H9 (cell line): Measurements from ENCODE around the gene ANKRD29. TPM values are rescaled to one million over a fixed set of nuclear protein-coding genes. Genes with fewer than 3 reads are reported as not detected.

Source experiments
- DNase-seq: peaks from one replicate; pipeline ENCODE4 v3.0.0-alpha.2; 2017
- H2AFZ ChIP-seq: one replicate; pipeline ENCODE4 v1.6.1; 2013; ENCODE audit warnings: mild to moderate bottlenecking, low read length, control low read depth, moderate library complexity
- H2AK5ac ChIP-seq: 2 replicates; pipeline ENCODE4 v1.6.1; 2013; ENCODE audit warnings: low read length, control low read depth, mixed read lengths; ENCODE audit not compliant: insufficient read length
- H2BK120ac ChIP-seq: one replicate; pipeline ENCODE4 v1.6.1; 2013; ENCODE audit warnings: low read depth, mild to moderate bottlenecking, low read length, control low read depth, inconsistent platforms; ENCODE audit not compliant: poor library complexity, severe bottlenecking
- H2BK12ac ChIP-seq: 2 replicates; pipeline ENCODE4 v1.6.1; 2013; ENCODE audit warnings: low read length, control low read depth, mixed read lengths, low read depth; ENCODE audit not compliant: insufficient read length
- H2BK15ac ChIP-seq: 2 replicates; pipeline ENCODE4 v1.6.1; 2013; ENCODE audit warnings: low read depth, low read length, control low read depth
- H2BK20ac ChIP-seq: one replicate; pipeline ENCODE4 v1.6.1; 2013; ENCODE audit warnings: low read depth, mild to moderate bottlenecking, low read length, control low read depth, inconsistent platforms; ENCODE audit not compliant: poor library complexity, severe bottlenecking
- H2BK5ac ChIP-seq: 2 replicates; pipeline ENCODE4 v1.6.1; 2013; ENCODE audit warnings: low read length, control low read depth, mixed read lengths; ENCODE audit not compliant: insufficient read length
- H3K14ac ChIP-seq: 2 replicates; pipeline ENCODE4 v1.6.1; 2013; ENCODE audit warnings: low read length, control low read depth; ENCODE audit not compliant: insufficient read depth
- H3K18ac ChIP-seq: 2 replicates; pipeline ENCODE4 v1.6.1; 2013; ENCODE audit warnings: low read depth, mild to moderate bottlenecking, mixed read lengths, low read length, control low read depth; ENCODE audit not compliant: insufficient read length
- H3K23ac ChIP-seq: 2 replicates; pipeline ENCODE4 v1.6.1; 2013; ENCODE audit warnings: low read length, control low read depth, mixed read lengths, low read depth; ENCODE audit not compliant: insufficient read length
- H3K23me2 ChIP-seq: 2 replicates; pipeline ENCODE4 v1.6.1; 2013; ENCODE audit warnings: low read depth, mild to moderate bottlenecking, mixed read lengths, low read length, control low read depth; ENCODE audit not compliant: insufficient read length, poor library complexity, severe bottlenecking
- H3K27ac ChIP-seq: 2 replicates; pipeline ENCODE4 v1.5.1; 2013; ENCODE audit warnings: low read length, control low read depth, mixed read lengths, low read depth; ENCODE audit not compliant: insufficient read length
- H3K27me3 ChIP-seq: 2 replicates; pipeline ENCODE4 v1.6.1; 2013; ENCODE audit warnings: low read length, control low read depth, inconsistent platforms; ENCODE audit not compliant: insufficient read depth
- H3K4ac ChIP-seq: 2 replicates; pipeline ENCODE4 v1.6.1; 2013; ENCODE audit warnings: low read depth, mild to moderate bottlenecking, control low read depth, inconsistent platforms, low read length, moderate library complexity
- H3K4me1 ChIP-seq: 2 replicates; pipeline ENCODE4 v1.6.1; 2013; ENCODE audit warnings: low read length, control low read depth, inconsistent platforms; ENCODE audit not compliant: insufficient read depth
- H3K4me2 ChIP-seq: 2 replicates; pipeline ENCODE4 v1.6.1; 2013; ENCODE audit warnings: low read length, control low read depth, mixed read lengths; ENCODE audit not compliant: insufficient read length, insufficient read depth
- H3K56ac ChIP-seq: 2 replicates; pipeline ENCODE4 v1.6.1; 2013; ENCODE audit warnings: low read depth, mild to moderate bottlenecking, mixed read lengths, low read length, control low read depth; ENCODE audit not compliant: insufficient read length
- H3K79me1 ChIP-seq: 2 replicates; pipeline ENCODE4 v1.6.1; 2013; ENCODE audit warnings: low read depth, mild to moderate bottlenecking, moderate library complexity, low read length, control low read depth, inconsistent platforms; ENCODE audit not compliant: insufficient read depth, poor library complexity, severe bottlenecking
- H3K79me2 ChIP-seq: 2 replicates; pipeline ENCODE4 v1.6.1; 2013; ENCODE audit warnings: low read length, control low read depth, inconsistent platforms; ENCODE audit not compliant: insufficient read depth
- H3K9ac ChIP-seq: 2 replicates; pipeline ENCODE4 v1.6.1; 2013; ENCODE audit warnings: low read length, control low read depth, mixed read lengths; ENCODE audit not compliant: insufficient read length; ENCODE audit errors: extremely low read depth
- H3K9me3 ChIP-seq: one replicate; pipeline ENCODE4 v1.6.1; 2013; ENCODE audit warnings: low read depth, low read length, inconsistent platforms; ENCODE audit not compliant: control insufficient read depth
- H3T11ph ChIP-seq: one replicate; pipeline ENCODE4 v1.6.1; 2013; ENCODE audit warnings: mild to moderate bottlenecking, low read length, control low read depth, inconsistent platforms
- H4K20me1 ChIP-seq: one replicate; pipeline ENCODE4 v1.6.1; 2013; ENCODE audit not compliant: control insufficient read depth, insufficient read length, insufficient read depth
- H4K5ac ChIP-seq: 2 replicates; pipeline ENCODE4 v1.6.1; 2013; ENCODE audit warnings: low read depth, mild to moderate bottlenecking, mixed read lengths, low read length, control low read depth; ENCODE audit not compliant: insufficient read length
- H4K8ac ChIP-seq: replicated peaks from 2 replicates; pipeline ENCODE4 v1.6.1; 2013; ENCODE audit warnings: low read length, control low read depth, mixed read lengths, low read depth; ENCODE audit not compliant: insufficient read length
- H4K91ac ChIP-seq: 2 replicates; pipeline ENCODE4 v1.6.1; 2013; ENCODE audit warnings: low read depth, mild to moderate bottlenecking, moderate library complexity, mixed read lengths, low read length, control low read depth; ENCODE audit not compliant: insufficient read length
- H3K27ac Mint-ChIP-seq, 3 experiments: 2 replicates in 2 of 3; 3 replicates in 1 of 3; pipeline ENCODE4 v1.8.0; 2020 to 2021; ENCODE audit warnings: mixed read lengths in 3 of 3, mild to moderate bottlenecking in 1 of 3, moderate library complexity in 1 of 3
- H3K27me3 Mint-ChIP-seq: 2 replicates; pipeline ENCODE4 v1.8.0; 2021; ENCODE audit warnings: low read depth, mild to moderate bottlenecking, moderate library complexity, mixed read lengths
- H3K36me3 Mint-ChIP-seq, 3 experiments: 2 replicates in 2 of 3; 3 replicates in 1 of 3; pipeline ENCODE4 v1.8.0; 2020 to 2021; ENCODE audit warnings: low read depth in 3 of 3, mixed read lengths in 3 of 3; ENCODE audit not compliant: insufficient read depth in 1 of 3
- H3K4me1 Mint-ChIP-seq, 2 experiments: 2 replicates each; pipeline ENCODE4 v1.8.0; 2020; ENCODE audit warnings: mixed read lengths in 2 of 2
- H3K4me3 Mint-ChIP-seq, 2 experiments: 2 replicates in 1 of 2; 3 replicates in 1 of 2; pipeline ENCODE4 v1.8.0; 2020 to 2021; ENCODE audit warnings: mild to moderate bottlenecking in 2 of 2, mixed read lengths in 2 of 2, moderate library complexity in 1 of 2
- H3K9me3 Mint-ChIP-seq, 2 experiments: 2 replicates in 1 of 2; 3 replicates in 1 of 2; pipeline ENCODE4 v1.8.0; 2020; ENCODE audit warnings: mild to moderate bottlenecking in 2 of 2, mixed read lengths in 2 of 2, moderate library complexity in 1 of 2
- WGBS: extraction: QIAGEN DNeasy Blood & Tissue Kit; methylation state at CpG from one replicate; pipeline ENCODE4 v1.1.7; 2013; ENCODE audit warnings: missing lambda C conversion rate, low lambda C conversion rate, mixed read lengths; ENCODE audit not compliant: insufficient read length; ENCODE audit errors: extremely low coverage; 5-methylcytosine and 5-hydroxymethylcytosine counted together
- total RNA-seq: library from RNA; stranded (reverse); gene quantifications from 2 replicates; pipeline ENCODE4 v1.2.1, GENCODE V29; 2021
- TF ChIP-seq, protein P1 (sequence below): fragments of 200-600 bp; sonication (generic); conservative IDR thresholded peaks from 3 replicates; pipeline ENCODE4 v1.8.0; 2021; ENCODE audit warnings: antibody characterized with exemption, mild to moderate bottlenecking

Gene ANKRD29
- total RNA-seq, 1 experiment from 2014 or later = 2.1 TPM

DNA sequence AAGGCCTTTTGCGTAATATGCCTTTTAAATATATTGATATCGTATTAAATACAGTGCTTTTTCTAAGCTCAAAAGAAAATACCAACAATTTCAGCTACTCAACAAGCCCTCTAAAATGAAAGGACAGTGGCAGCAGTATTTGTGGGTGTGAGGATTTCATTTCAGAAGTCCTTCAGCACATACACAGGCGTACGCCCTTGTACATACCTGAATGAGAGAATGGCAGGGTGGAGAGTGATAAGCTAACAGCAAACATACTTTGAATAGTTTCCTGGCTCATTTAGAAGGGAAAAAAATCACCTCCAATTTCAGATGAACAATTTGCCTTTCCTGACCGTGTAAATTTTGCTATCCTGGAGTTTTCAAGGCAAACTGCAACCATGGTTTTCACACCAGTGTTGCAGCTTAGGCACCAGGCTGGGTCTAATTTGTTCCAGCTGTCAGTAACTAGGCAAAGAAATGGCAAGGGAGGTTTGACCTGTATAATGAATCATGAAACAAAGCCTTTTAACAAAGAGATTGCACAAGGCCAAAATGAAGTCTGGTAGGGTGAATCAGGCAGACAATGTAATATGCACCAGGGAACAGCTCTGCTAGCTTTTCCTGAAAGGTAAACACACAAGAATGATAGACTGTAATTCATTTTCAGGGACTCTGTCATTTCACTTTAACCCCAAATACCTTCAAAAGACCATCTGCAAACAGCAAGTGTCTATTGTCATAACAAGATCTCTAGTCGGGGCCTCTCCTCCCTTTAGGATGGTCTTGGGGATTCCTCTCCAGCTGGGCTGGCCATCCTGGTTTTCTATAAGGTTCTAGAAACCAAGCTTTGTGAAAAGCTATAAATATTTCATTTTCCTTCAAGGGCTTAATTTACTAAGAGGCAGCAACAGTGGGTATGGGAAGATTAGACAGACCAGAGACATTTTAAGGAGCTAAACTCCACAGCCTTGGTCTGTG, 11.5 kb downstream of the ANKRD29 start:
- H3K18ac ChIP-seq = no peak overlapping the region
- H3T11ph ChIP-seq = no peak overlapping the region
- H2AK5ac ChIP-seq = no peak overlapping the region
- no peak overlapping the region for H2AFZ ChIP-seq
- H4K91ac ChIP-seq = no peak overlapping the region
- H3K27ac ChIP-seq = no peak overlapping the region
- H3K4me2 ChIP-seq = no peak overlapping the region
- no peak overlapping the region for H2BK20ac ChIP-seq
- no peak for DNase-seq
- H2BK15ac ChIP-seq = no peak overlapping the region
- H3K4me1 ChIP-seq = no peaks in the 10 kb centered on the region; the same call in 1 of the 2 replicates
- H3K27me3 ChIP-seq = no peaks in the 10 kb centered on the region
- no peaks in the 10 kb centered on the region for H3K79me2 ChIP-seq
- H3K14ac ChIP-seq = no peak overlapping the region
- no peaks in the 10 kb centered on the region for H3K9me3 ChIP-seq
- no peak overlapping the region for H2BK5ac ChIP-seq
- H3K23ac ChIP-seq = no peak overlapping the region
- WGBS = no CpG with 5 or more reads among the region's 6 CpGs
- TF ChIP-seq, protein P1, sequence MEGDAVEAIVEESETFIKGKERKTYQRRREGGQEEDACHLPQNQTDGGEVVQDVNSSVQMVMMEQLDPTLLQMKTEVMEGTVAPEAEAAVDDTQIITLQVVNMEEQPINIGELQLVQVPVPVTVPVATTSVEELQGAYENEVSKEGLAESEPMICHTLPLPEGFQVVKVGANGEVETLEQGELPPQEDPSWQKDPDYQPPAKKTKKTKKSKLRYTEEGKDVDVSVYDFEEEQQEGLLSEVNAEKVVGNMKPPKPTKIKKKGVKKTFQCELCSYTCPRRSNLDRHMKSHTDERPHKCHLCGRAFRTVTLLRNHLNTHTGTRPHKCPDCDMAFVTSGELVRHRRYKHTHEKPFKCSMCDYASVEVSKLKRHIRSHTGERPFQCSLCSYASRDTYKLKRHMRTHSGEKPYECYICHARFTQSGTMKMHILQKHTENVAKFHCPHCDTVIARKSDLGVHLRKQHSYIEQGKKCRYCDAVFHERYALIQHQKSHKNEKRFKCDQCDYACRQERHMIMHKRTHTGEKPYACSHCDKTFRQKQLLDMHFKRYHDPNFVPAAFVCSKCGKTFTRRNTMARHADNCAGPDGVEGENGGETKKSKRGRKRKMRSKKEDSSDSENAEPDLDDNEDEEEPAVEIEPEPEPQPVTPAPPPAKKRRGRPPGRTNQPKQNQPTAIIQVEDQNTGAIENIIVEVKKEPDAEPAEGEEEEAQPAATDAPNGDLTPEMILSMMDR = no peak
- Mint-ChIP-seq H3K27ac (no peak overlapping the region; a peak in 1 of 7 replicates), H3K9me3 (no peaks in the 10 kb centered on the region), H3K4me1 (peaks cover 17 to 23% of the 10 kb centered on the region in 2 experiments), H3K4me3 (no peak overlapping the region), H3K36me3 (no peaks in the 10 kb centered on the region), H3K27me3 (no peaks in the 10 kb centered on the region; the same call in 1 of the 2 replicates)
- H3K79me1 ChIP-seq = no peaks in the 10 kb centered on the region
- H2BK120ac ChIP-seq = no peak overlapping the region
- no peak overlapping the region for H3K56ac ChIP-seq
- H4K5ac ChIP-seq = no peak overlapping the region
- H3K4ac ChIP-seq = no peak overlapping the region
- no peak overlapping the region for H4K8ac ChIP-seq
- no peaks in the 10 kb centered on the region for H3K23me2 ChIP-seq
- H4K20me1 ChIP-seq = no peaks in the 10 kb centered on the region
- H2BK12ac ChIP-seq = no peak overlapping the region
- H3K9ac ChIP-seq = no peak overlapping the region
